ENCODE data around the gene PRR3. TPM values are rescaled to one million over a fixed set of nuclear protein-coding genes. Genes with fewer than 3 reads are reported as not detected.

The PRR3 gene
- total and polyA plus RNA-seq, 2 of the 13 experiments (the other 11 are each of a cell fraction or from before 2014, with no cell fraction given) = 14.6 to 21.2 TPM

DNA sequence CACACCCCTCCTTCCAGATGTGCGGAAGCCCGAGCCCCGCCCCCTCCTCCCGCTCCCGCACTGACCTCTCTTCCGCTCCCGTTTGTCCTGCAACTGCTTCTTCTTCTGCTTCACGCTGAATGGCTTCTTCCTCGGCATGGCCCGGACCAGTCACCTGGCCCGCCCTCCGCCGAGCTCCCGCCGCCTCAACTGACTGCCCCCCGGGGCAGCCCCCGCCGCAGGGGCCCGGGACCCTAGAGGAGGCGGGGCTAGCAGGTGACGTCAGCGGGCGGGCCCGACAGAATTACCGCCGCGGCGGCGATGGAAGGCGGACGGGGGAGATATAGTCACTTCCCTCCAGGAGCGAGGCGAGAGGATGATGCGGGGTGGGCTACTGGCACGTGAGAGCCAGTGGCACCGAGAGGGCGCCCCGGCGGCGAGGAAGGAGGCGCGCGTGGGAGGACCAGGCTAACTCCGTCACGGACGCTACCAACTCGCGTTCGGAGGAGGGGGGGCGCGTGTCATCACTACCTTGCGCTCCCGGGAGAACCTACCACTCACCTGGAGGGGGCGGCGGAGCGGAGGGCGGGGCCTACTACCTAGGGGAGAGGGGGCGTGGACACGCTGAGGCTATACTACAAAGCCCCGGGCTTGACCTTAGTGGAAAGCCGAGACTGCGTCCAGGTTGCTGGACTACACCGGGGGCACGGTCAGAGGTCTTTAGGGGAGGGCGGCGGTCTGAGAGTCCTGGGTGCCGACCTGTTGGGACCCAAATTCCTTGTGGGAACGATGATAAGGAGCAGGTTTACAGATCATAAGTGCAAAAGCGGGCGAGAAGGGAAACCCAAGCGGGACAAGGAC, 809 bp upstream of the PRR3 start, which contains the start of gene GNL1 (continued):
- TF ChIP-seq, protein P1, sequence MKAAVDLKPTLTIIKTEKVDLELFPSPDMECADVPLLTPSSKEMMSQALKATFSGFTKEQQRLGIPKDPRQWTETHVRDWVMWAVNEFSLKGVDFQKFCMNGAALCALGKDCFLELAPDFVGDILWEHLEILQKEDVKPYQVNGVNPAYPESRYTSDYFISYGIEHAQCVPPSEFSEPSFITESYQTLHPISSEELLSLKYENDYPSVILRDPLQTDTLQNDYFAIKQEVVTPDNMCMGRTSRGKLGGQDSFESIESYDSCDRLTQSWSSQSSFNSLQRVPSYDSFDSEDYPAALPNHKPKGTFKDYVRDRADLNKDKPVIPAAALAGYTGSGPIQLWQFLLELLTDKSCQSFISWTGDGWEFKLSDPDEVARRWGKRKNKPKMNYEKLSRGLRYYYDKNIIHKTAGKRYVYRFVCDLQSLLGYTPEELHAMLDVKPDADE (CRISPR knock-in tag; IDR thresholded peaks at IDR 0.05) = 0 out of 2 replicates have a peak, but pooled peaks have one; percentile 69
- TF ChIP-seq ZNF562 (CRISPR knock-in tag; IDR thresholded peaks at IDR 0.05; ENCODE audit: borderline replicate concordance) (peak; percentile 31; the same call in 1 of the 2 replicates), NFATC3 (CRISPR knock-in tag; IDR thresholded peaks at IDR 0.05) (no peak), THAP11 (CRISPR knock-in tag; IDR thresholded peaks at IDR 0.05) (no peak), MXI1 (IDR thresholded peaks at IDR 0.05; ENCODE audit: borderline replicate concordance, low read depth, low read length) (no peak; the same call in 1 of the 3 replicates), ZNF746 (CRISPR knock-in tag; IDR thresholded peaks at IDR 0.05) (peak; percentile 12; the same call in 1 of the 2 replicates), HMGA1 (CRISPR knock-in tag; conservative IDR thresholded peaks at IDR 0.05) (no peak), HNRNPL (IDR thresholded peaks at IDR 0.05; ENCODE audit: low read depth, low read length) (no peak), ZEB1 (IDR thresholded peaks at IDR 0.05; ENCODE audit: insufficient replicate concordance, low read depth) (peak; percentile 82), ZNF878 (CRISPR knock-in tag; IDR thresholded peaks at IDR 0.05) (no peak), TCF7L2 (IDR thresholded peaks at IDR 0.05; ENCODE audit: low read depth, low read length) (no peak), KDM2A (CRISPR knock-in tag; IDR thresholded peaks at IDR 0.05; ENCODE audit: borderline replicate concordance, low read depth) (peak; percentile 90), AHR (CRISPR knock-in tag; IDR thresholded peaks at IDR 0.05) (no peak; the same call in 1 of the 2 replicates), SATB2 (CRISPR knock-in tag; IDR thresholded peaks at IDR 0.05) (0 out of 2 replicates have a peak, but pooled peaks have one; percentile 58)
- TF ChIP-seq, protein P2, sequence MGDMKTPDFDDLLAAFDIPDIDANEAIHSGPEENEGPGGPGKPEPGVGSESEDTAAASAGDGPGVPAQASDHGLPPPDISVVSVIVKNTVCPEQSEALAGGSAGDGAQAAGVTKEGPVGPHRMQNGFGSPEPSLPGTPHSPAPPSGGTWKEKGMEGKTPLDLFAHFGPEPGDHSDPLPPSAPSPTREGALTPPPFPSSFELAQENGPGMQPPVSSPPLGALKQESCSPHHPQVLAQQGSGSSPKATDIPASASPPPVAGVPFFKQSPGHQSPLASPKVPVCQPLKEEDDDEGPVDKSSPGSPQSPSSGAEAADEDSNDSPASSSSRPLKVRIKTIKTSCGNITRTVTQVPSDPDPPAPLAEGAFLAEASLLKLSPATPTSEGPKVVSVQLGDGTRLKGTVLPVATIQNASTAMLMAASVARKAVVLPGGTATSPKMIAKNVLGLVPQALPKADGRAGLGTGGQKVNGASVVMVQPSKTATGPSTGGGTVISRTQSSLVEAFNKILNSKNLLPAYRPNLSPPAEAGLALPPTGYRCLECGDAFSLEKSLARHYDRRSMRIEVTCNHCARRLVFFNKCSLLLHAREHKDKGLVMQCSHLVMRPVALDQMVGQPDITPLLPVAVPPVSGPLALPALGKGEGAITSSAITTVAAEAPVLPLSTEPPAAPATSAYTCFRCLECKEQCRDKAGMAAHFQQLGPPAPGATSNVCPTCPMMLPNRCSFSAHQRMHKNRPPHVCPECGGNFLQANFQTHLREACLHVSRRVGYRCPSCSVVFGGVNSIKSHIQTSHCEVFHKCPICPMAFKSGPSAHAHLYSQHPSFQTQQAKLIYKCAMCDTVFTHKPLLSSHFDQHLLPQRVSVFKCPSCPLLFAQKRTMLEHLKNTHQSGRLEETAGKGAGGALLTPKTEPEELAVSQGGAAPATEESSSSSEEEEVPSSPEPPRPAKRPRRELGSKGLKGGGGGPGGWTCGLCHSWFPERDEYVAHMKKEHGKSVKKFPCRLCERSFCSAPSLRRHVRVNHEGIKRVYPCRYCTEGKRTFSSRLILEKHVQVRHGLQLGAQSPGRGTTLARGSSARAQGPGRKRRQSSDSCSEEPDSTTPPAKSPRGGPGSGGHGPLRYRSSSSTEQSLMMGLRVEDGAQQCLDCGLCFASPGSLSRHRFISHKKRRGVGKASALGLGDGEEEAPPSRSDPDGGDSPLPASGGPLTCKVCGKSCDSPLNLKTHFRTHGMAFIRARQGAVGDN (CRISPR knock-in tag; IDR thresholded peaks at IDR 0.05) = peak; percentile 5
- TF ChIP-seq, protein P3, sequence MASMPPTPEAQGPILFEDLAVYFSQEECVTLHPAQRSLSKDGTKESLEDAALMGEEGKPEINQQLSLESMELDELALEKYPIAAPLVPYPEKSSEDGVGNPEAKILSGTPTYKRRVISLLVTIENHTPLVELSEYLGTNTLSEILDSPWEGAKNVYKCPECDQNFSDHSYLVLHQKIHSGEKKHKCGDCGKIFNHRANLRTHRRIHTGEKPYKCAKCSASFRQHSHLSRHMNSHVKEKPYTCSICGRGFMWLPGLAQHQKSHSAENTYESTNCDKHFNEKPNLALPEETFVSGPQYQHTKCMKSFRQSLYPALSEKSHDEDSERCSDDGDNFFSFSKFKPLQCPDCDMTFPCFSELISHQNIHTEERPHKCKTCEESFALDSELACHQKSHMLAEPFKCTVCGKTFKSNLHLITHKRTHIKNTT (CRISPR knock-in tag; IDR thresholded peaks at IDR 0.05) = no peak
- TF ChIP-seq, protein P4, sequence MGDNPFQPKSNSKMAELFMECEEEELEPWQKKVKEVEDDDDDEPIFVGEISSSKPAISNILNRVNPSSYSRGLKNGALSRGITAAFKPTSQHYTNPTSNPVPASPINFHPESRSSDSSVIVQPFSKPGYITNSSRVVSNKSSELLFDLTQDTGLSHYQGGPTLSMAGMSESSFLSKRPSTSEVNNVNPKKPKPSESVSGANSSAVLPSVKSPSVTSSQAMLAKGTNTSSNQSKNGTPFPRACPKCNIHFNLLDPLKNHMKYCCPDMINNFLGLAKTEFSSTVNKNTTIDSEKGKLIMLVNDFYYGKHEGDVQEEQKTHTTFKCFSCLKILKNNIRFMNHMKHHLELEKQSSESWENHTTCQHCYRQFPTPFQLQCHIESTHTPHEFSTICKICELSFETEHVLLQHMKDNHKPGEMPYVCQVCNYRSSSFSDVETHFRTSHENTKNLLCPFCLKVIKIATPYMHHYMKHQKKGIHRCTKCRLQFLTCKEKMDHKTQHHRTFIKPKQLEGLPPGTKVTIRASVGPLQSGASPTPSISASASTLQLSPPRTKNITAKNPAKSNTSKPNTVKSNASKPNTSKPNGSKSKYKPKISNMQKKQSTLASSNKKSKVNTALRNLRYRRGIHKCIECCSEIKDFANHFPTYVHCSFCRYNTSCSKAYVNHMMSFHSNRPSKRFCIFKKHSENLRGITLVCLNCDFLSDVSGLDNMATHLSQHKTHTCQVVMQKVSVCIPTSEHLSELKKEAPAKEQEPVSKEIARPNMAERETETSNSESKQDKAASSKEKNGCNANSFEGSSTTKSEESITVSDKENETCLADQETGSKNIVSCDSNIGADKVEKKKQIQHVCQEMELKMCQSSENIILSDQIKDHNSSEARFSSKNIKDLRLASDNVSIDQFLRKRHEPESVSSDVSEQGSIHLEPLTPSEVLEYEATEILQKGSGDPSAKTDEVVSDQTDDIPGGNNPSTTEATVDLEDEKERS (CRISPR knock-in tag; IDR thresholded peaks at IDR 0.05) = peak; percentile 50; the same call in 1 of the 2 replicates
- TF ChIP-seq, protein P5, sequence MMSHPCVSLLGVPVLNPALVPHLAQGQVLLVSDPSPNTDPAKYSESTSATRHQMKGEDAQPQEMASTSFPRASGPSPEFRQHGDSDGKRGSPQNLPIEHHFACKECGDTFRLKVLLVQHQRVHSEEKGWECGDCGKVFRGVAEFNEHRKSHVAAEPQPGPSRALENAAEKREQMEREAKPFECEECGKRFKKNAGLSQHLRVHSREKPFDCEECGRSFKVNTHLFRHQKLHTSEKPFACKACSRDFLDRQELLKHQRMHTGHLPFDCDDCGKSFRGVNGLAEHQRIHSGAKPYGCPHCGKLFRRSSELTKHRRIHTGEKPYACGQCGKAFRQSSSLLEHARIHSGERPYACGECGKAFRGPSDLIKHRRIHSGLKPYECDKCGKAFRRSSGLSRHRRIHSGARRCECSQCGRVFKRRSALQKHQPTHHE (CRISPR knock-in tag; IDR thresholded peaks at IDR 0.05; ENCODE audit: borderline replicate concordance) = 0 out of 2 replicates have a peak, but pooled peaks have one; percentile 25
